ENCODE measurements around the gene F10.

DNA sequence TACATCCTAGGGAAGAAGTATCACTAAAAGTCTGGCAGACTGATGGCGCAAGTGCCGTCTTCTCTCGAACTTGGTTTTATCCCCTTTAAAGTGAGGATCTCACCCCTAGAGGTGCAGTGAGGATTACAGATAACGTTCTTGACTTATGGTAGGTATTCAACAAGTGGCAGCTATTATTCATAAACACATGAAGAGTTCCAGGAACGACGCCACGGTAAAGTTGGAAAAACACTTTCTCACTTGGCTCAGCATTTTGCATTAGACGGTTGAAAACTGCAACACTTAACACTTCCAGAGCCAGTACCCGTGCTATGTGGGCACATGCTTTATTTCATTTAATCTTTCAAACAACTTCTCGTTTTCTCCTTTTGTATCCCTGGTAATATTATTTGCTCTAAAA, 44.6 kb downstream of the F10 start:
- TF ChIP-seq, protein P1, sequence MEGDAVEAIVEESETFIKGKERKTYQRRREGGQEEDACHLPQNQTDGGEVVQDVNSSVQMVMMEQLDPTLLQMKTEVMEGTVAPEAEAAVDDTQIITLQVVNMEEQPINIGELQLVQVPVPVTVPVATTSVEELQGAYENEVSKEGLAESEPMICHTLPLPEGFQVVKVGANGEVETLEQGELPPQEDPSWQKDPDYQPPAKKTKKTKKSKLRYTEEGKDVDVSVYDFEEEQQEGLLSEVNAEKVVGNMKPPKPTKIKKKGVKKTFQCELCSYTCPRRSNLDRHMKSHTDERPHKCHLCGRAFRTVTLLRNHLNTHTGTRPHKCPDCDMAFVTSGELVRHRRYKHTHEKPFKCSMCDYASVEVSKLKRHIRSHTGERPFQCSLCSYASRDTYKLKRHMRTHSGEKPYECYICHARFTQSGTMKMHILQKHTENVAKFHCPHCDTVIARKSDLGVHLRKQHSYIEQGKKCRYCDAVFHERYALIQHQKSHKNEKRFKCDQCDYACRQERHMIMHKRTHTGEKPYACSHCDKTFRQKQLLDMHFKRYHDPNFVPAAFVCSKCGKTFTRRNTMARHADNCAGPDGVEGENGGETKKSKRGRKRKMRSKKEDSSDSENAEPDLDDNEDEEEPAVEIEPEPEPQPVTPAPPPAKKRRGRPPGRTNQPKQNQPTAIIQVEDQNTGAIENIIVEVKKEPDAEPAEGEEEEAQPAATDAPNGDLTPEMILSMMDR (IDR thresholded peaks at IDR 0.05; ENCODE audit: low read depth, low read length, missing input control) = no peak
- TF ChIP-seq SP1 (IDR thresholded peaks at IDR 0.05) (no peak), JUND (IDR thresholded peaks at IDR 0.05) (no peak), YY1 (IDR thresholded peaks at IDR 0.05) (no peak), GABPA (IDR thresholded peaks at IDR 0.05 in 1 of 2, conservative IDR thresholded peaks at IDR 0.05 in 1 of 2) (no peak), FOXA1 (IDR thresholded peaks at IDR 0.05) (no peak), EGR1 (IDR thresholded peaks at IDR 0.05; ENCODE audit: low read depth in 2 of 2) (no peak)
- TF ChIP-seq, protein P2, sequence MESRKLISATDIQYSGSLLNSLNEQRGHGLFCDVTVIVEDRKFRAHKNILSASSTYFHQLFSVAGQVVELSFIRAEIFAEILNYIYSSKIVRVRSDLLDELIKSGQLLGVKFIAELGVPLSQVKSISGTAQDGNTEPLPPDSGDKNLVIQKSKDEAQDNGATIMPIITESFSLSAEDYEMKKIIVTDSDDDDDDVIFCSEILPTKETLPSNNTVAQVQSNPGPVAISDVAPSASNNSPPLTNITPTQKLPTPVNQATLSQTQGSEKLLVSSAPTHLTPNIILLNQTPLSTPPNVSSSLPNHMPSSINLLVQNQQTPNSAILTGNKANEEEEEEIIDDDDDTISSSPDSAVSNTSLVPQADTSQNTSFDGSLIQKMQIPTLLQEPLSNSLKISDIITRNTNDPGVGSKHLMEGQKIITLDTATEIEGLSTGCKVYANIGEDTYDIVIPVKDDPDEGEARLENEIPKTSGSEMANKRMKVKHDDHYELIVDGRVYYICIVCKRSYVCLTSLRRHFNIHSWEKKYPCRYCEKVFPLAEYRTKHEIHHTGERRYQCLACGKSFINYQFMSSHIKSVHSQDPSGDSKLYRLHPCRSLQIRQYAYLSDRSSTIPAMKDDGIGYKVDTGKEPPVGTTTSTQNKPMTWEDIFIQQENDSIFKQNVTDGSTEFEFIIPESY (IDR thresholded peaks at IDR 0.05) = no peak
- TF ChIP-seq, protein P3, sequence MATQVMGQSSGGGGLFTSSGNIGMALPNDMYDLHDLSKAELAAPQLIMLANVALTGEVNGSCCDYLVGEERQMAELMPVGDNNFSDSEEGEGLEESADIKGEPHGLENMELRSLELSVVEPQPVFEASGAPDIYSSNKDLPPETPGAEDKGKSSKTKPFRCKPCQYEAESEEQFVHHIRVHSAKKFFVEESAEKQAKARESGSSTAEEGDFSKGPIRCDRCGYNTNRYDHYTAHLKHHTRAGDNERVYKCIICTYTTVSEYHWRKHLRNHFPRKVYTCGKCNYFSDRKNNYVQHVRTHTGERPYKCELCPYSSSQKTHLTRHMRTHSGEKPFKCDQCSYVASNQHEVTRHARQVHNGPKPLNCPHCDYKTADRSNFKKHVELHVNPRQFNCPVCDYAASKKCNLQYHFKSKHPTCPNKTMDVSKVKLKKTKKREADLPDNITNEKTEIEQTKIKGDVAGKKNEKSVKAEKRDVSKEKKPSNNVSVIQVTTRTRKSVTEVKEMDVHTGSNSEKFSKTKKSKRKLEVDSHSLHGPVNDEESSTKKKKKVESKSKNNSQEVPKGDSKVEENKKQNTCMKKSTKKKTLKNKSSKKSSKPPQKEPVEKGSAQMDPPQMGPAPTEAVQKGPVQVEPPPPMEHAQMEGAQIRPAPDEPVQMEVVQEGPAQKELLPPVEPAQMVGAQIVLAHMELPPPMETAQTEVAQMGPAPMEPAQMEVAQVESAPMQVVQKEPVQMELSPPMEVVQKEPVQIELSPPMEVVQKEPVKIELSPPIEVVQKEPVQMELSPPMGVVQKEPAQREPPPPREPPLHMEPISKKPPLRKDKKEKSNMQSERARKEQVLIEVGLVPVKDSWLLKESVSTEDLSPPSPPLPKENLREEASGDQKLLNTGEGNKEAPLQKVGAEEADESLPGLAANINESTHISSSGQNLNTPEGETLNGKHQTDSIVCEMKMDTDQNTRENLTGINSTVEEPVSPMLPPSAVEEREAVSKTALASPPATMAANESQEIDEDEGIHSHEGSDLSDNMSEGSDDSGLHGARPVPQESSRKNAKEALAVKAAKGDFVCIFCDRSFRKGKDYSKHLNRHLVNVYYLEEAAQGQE (IDR thresholded peaks at IDR 0.05) = no peak
